HG03457 (cell line): ENCODE measurements around the gene SLC35E3.
A peak's percentile ranks its signal among the peaks of the same experiment; 100 is the strongest.
"Not testable (repeated sequence)": the region's sequence is repeated elsewhere in the genome, so short reads cannot be mapped to it uniquely, and the experiment has no call there.

ENCODE experiments used
- ATAC-seq: cut with Tn5 transposase; IDR thresholded peaks from one replicate; pipeline ENCODE4 v1.9.1; 2021; ENCODE audit warnings: moderate number of reproducible peaks; ENCODE audit not compliant: unreplicated experiment

Gene SLC35E3

GRCh38 chr12:68793436-68793835 lies 47.5 kb downstream of the SLC35E3 start:
- ATAC-seq, result no peak

DNA sequence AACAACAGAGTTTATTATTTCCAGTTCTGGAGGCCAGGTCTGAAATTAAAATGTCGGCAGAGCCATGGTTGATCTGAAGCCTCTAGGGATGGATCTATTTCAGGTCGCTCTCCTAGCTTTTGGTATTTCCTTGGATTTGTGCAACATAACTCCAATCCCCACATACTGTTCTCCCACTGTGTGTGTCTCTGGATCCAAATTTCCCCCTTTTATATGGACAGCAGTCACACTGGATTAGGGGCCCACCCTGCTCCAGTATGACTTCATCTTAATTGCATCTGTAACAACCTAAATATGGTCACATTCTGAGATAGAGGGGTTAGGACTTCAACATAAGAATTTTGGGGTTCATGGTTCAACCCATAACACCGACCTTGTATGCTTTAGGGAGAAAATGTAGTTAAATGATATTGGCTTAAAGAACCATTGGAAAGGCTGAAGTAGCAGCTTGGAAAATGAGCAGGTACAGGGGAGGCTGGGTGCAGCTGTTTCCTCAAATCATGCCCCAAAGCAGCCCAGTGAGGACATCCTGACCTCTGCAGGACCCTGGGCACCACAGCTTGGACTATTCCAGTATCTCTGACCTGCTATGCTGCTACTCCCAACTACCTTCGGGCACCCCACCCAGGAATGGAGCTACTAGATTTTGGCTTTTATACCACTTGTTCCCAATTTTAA lies 48.1 kb downstream of the SLC35E3 start:
- no peak for ATAC-seq

GRCh38 chr12:68794653-68795251 lies 48.8 kb downstream of the SLC35E3 start:
- ATAC-seq, result no peak

GRCh38 chr12:68796399-68796798 lies 50.4 kb downstream of the SLC35E3 start:
- no peak for ATAC-seq

GRCh38 chr12:68798882-68799234 lies 52.9 kb downstream of the SLC35E3 start:
- no peak for ATAC-seq

GRCh38 chr12:68800294-68800693 lies 54.3 kb downstream of the SLC35E3 start:
- ATAC-seq, result no peak

- ATAC-seq, result not testable (repeated sequence)
These were observed 55.1 kb downstream of the SLC35E3 start for GRCh38 chr12:68801124-68801523.

- ATAC-seq, result not testable (repeated sequence)
These were observed 56.4 kb downstream of the SLC35E3 start for GRCh38 chr12:68802372-68802745.

GRCh38 chr12:68802911-68803651 lies 57.1 kb downstream of the SLC35E3 start:
- ATAC-seq, result not testable (repeated sequence)

- ATAC-seq, result no peak
These were observed 58.1 kb downstream of the SLC35E3 start for GRCh38 chr12:68803948-68804656.

- no peak for ATAC-seq
These were observed 58.9 kb downstream of the SLC35E3 start for GRCh38 chr12:68804657-68805591.

- ATAC-seq, result no peak
These were observed 59.7 kb downstream of the SLC35E3 start for GRCh38 chr12:68805592-68806120.

- no peak for ATAC-seq
These were observed 60.7 kb downstream of the SLC35E3 start for GRCh38 chr12:68806488-68807237.

DNA sequence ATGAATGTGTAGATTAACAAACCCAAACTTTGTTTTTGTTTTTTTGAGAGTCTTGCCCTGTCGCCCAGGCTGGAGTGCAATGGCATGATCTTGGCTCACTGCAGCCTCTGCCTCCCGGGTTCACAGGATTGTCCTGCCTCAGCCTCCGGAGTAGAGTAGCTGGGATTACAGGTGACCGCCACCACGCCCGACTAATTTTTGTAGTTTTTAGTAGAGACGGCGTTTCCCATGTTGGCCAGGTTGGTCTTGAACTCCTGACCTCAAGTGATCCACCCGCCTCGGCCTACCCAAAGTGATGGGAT lies 61.2 kb downstream of the SLC35E3 start:
- not testable (repeated sequence) for ATAC-seq

GRCh38 chr12:68807576-68808387 lies 61.8 kb downstream of the SLC35E3 start, which contains the start of gene MDM2:
TSS of gene MDM2 (plus strand) at chr12:68808177. CDS start at chr12:68808478, 301 bp downstream.
- ATAC-seq, result peak; percentile 59

- peak; percentile 56 for ATAC-seq
These were observed 62.6 kb downstream of the SLC35E3 start for GRCh38 chr12:68808388-68809189.

DNA sequence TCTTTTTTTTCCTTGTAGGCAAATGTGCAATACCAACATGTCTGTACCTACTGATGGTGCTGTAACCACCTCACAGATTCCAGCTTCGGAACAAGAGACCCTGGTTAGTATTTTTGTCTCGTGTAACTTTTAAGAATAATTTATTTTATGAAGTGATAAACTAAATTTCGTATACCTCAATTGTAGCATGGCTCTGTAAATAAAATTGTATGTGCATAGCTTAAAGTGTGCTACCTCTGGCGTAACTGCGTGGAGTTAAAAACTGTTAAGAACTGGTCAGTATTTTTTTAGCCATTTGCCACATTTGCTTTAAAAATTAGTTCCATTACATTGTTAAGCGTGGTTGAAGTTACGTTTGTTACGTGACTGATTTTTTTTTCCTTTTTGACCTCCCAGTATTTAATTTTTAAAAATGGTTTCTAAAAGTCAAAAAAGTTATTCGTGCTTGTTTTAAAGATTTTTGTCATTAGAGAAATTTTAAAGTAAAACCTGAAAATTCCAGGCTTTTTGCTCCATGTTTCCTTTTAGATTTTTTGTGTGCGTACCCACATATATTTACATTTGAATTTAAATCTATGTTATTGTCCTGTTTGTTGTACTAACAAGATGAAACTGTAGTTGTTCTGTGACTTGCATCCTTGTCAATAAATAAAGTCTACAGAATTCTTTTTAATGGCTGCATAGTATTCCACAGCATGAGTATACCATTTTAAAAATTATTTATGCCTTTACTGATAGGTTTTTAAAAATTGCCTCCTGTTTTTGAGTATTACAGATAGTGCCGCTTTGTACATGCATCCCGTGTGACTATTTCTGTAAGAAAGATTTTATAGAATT lies 63.4 kb downstream of the SLC35E3 start:
- ATAC-seq, result no peak
